ENCODE results near the gene GANAB. TPM values are rescaled to one million over a fixed set of nuclear protein-coding genes. Genes with fewer than 3 reads are reported as not detected.

The GANAB gene
- total and polyA plus RNA-seq, 2 donors from 2014 or later, result 110 to 309 TPM

- no peak overlapping the region for H3K4me3 ChIP-seq (ENCODE audit: low read length in 3 of 3)
- H3K4me1 ChIP-seq (ENCODE audit: control insufficient read depth in 2 of 3, insufficient read depth in 2 of 3, low read depth in 1 of 3, low read length in 3 of 3), result peaks cover 2 to 20% (median 20%) of the 10 kb centered on the region in 3 donors
- no peak for TF ChIP-seq CTCF (IDR thresholded peaks at IDR 0.05; ENCODE audit: borderline replicate concordance, extremely low read depth, insufficient read depth)
- H3K27me3 ChIP-seq (ENCODE audit: control insufficient read depth, insufficient read depth, low read length), result no peaks in the 10 kb centered on the region
- FAIRE-seq (no peak), DNase-seq (no peak)
- H3K9ac ChIP-seq (ENCODE audit: low read length in 3 of 3), result no peak overlapping the region
- peaks cover 0 to 2% (median 0%) of the 10 kb centered on the region in 3 donors for H3K36me3 ChIP-seq (ENCODE audit: control insufficient read depth in 2 of 3, insufficient read depth in 3 of 3, low read length in 3 of 3)
- no peak overlapping the region for H3K27ac ChIP-seq (ENCODE audit: low read depth in 2 of 2, low read length in 2 of 2)
- intact Hi-C loops (cut with DNase I), result no loop called here
- no peaks in the 10 kb centered on the region for H3K9me3 ChIP-seq (ENCODE audit: control insufficient read depth in 2 of 3, insufficient read depth in 1 of 3, low read length in 3 of 3)
These were observed 23.2 kb upstream of the GANAB start for GRCh38 chr11:62669420-62670161.

GRCh38 chr11:62667460-62667859 lies 21.0 kb upstream of the GANAB start:
- Histone ChIP-seq H3K4me1 (ENCODE audit: control insufficient read depth in 2 of 3, insufficient read depth in 2 of 3, low read depth in 1 of 3, low read length in 3 of 3) (peaks cover 2 to 16% (median 14%) of the 10 kb centered on the region in 3 donors), H3K4me3 (ENCODE audit: low read length in 3 of 3) (no peak overlapping the region), H3K27ac (ENCODE audit: low read depth in 2 of 2, low read length in 2 of 2) (no peak overlapping the region), H3K9ac (ENCODE audit: low read length in 3 of 3) (no peak overlapping the region), H3K36me3 (ENCODE audit: control insufficient read depth in 2 of 3, insufficient read depth in 3 of 3, low read length in 3 of 3) (no peaks in the 10 kb centered on the region), H3K9me3 (ENCODE audit: control insufficient read depth in 2 of 3, insufficient read depth in 1 of 3, low read length in 3 of 3) (no peaks in the 10 kb centered on the region), H3K27me3 (ENCODE audit: control insufficient read depth, insufficient read depth, low read length) (no peaks in the 10 kb centered on the region)
- no peak for TF ChIP-seq CTCF (IDR thresholded peaks at IDR 0.05; ENCODE audit: borderline replicate concordance, extremely low read depth, insufficient read depth)
- intact Hi-C loops (cut with DNase I), result no loop called here
- DNase-seq (no peak), FAIRE-seq (no peak)

- Histone ChIP-seq H3K27me3 (ENCODE audit: control insufficient read depth, insufficient read depth, low read length) (no peaks in the 10 kb centered on the region), H3K4me3 (ENCODE audit: low read length in 3 of 3) (peak overlapping the region; percentile 87 to 94 (median 93)), H3K27ac (ENCODE audit: low read depth in 2 of 2, low read length in 2 of 2) (peak overlapping the region; percentile 79 to 89), H3K9ac (ENCODE audit: low read length in 3 of 3) (peak overlapping the region; percentile 73 to 93 (median 90)), H3K36me3 (ENCODE audit: control insufficient read depth in 2 of 3, insufficient read depth in 3 of 3, low read length in 3 of 3) (no peaks in the 10 kb centered on the region), H3K9me3 (ENCODE audit: control insufficient read depth in 2 of 3, insufficient read depth in 1 of 3, low read length in 3 of 3) (no peaks in the 10 kb centered on the region), H3K4me1 (ENCODE audit: control insufficient read depth in 2 of 3, insufficient read depth in 2 of 3, low read depth in 1 of 3, low read length in 3 of 3) (peaks cover 2 to 16% (median 14%) of the 10 kb centered on the region in 3 donors)
- FAIRE-seq (no peak), DNase-seq (peak in 2 of 5 donors; percentile 52 to 79)
- intact Hi-C loops (cut with DNase I), result no loop called here
- TF ChIP-seq CTCF (IDR thresholded peaks at IDR 0.05; ENCODE audit: borderline replicate concordance, extremely low read depth, insufficient read depth), result no peak
These were observed 20.0 kb upstream of the GANAB start for GRCh38 chr11:62666259-62666926.

All from kidney (tissue), 14 donors.